Measurements from ENCODE around the gene ZNF281. TPM values are rescaled to one million over a fixed set of nuclear protein-coding genes. Genes with fewer than 3 reads are reported as not detected.
"Not testable (repeated sequence)": the region's sequence is repeated elsewhere in the genome, so short reads cannot be mapped to it uniquely, and the experiment has no call there.

ZNF281 gene
- total RNA-seq, 1 donor from 2014 or later: 25.3 TPM

DNA sequence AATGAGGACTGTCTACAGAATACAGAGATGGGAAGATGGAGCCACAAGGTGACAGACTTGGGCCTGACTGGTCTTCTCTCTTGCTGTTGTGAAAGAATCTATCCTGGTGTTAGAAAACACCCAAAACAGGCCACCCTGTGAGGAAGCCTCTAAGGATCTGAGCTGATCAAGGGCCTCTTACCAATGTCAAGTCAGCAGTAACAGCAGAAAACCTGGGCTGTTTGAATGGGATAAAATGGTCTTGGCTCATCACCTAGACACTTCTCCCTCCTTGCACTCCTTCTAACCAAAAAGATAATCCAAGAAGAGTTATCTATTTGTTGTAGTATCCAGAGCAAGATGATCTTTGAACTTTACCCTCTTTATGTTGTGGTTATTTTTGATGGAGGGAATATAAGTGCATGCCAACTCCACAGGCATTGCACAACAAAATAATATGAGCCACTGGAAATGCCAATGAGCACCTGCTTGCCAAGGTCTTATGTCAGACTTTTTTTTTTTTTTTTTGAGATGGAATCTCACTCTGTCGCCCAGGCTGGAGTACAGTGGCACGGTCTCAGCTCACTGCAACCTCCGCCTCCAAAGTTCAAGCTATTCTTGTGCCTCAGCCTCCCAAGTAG lies 32.8 kb upstream of the ZNF281 start:
- Histone ChIP-seq H3K4me3 (ENCODE audit: low read depth, low read length) (no peak overlapping the region), H3K27me3 (ENCODE audit: control insufficient read depth, insufficient read depth, low read length) (no peaks in the 10 kb centered on the region), H3K36me3 (ENCODE audit: control insufficient read depth, insufficient read depth, low read length) (no peaks in the 10 kb centered on the region)
- DNase-seq (ENCODE audit: low read depth): no peak
- TF ChIP-seq, protein P1, sequence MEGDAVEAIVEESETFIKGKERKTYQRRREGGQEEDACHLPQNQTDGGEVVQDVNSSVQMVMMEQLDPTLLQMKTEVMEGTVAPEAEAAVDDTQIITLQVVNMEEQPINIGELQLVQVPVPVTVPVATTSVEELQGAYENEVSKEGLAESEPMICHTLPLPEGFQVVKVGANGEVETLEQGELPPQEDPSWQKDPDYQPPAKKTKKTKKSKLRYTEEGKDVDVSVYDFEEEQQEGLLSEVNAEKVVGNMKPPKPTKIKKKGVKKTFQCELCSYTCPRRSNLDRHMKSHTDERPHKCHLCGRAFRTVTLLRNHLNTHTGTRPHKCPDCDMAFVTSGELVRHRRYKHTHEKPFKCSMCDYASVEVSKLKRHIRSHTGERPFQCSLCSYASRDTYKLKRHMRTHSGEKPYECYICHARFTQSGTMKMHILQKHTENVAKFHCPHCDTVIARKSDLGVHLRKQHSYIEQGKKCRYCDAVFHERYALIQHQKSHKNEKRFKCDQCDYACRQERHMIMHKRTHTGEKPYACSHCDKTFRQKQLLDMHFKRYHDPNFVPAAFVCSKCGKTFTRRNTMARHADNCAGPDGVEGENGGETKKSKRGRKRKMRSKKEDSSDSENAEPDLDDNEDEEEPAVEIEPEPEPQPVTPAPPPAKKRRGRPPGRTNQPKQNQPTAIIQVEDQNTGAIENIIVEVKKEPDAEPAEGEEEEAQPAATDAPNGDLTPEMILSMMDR (IDR thresholded peaks at IDR 0.05; ENCODE audit: insufficient read depth, low read length, poor library complexity, severe bottlenecking): no peak

DNA sequence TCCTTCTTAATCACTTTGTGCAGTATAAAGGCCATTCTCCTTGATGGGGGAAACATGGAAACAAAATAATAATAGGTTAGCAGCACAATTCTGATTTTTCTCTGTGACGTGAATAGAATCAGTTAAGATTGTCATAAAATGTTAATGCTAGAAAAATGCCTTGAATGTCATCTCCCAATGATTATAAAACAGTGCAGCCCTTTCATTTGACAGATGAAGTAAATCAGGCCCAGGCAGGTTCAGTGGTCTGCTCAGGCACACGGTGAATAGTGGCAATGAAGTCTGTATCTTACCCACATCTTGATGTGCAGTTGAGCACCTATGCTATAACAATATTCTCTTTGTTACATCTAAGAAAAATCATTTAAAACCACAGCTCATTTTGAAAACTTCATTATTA lies 32.2 kb upstream of the ZNF281 start:
- DNase-seq (ENCODE audit: low read depth): no peak
- no peaks in the 10 kb centered on the region for H3K27me3 ChIP-seq (ENCODE audit: control insufficient read depth, insufficient read depth, low read length)
- no peaks in the 10 kb centered on the region for H3K36me3 ChIP-seq (ENCODE audit: control insufficient read depth, insufficient read depth, low read length)
- TF ChIP-seq, protein P1 (IDR thresholded peaks at IDR 0.05; ENCODE audit: insufficient read depth, low read length, poor library complexity, severe bottlenecking): no peak
- H3K4me3 ChIP-seq (ENCODE audit: low read depth, low read length): no peak overlapping the region

DNA sequence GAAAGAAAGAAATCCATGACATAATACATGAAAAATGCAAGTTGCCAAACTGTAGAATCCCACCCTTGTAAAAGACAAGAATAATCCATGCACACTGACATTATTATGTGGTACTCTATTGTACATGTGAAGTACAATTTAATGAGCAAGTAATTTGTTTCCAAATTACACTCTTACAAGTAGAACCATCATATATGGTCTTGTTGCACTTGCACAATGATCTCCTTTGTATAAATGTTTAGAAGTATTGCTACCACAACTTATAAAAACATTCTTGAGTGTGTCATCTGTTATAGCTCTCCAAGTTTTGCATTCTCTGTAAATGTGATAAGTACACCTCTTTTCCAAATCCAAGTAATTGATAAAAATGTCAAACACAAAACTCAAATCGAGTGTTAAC lies 29.1 kb upstream of the ZNF281 start:
- H3K4me3 ChIP-seq (ENCODE audit: low read depth, low read length): no peak overlapping the region
- H3K27me3 ChIP-seq (ENCODE audit: control insufficient read depth, insufficient read depth, low read length): no peaks in the 10 kb centered on the region
- TF ChIP-seq, protein P1 (IDR thresholded peaks at IDR 0.05; ENCODE audit: insufficient read depth, low read length, poor library complexity, severe bottlenecking): no peak
- no peak for DNase-seq (ENCODE audit: low read depth)
- H3K36me3 ChIP-seq (ENCODE audit: control insufficient read depth, insufficient read depth, low read length): no peaks in the 10 kb centered on the region

DNA sequence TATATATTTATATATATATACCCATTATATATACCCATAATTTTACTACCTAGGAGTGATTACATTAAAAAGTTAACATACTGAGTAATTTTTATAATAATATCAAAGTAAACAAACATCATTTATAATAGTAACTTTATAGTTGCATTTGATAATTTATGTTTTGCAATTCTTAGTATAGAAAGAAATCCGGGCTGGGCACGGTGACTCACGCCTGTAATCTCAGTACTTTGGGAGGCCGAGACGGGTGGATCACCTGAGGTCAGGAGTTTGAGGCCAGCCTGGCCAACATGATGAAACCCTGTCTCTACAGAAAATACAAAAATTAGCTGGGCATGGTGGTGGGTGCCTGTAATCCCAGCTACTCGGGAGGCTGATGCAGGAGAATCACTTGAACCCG lies 28.6 kb upstream of the ZNF281 start:
- not testable (repeated sequence) for H3K36me3 ChIP-seq (ENCODE audit: control insufficient read depth, insufficient read depth, low read length); DNase-seq (ENCODE audit: low read depth); H3K4me3 ChIP-seq (ENCODE audit: low read depth, low read length); H3K27me3 ChIP-seq (ENCODE audit: control insufficient read depth, insufficient read depth, low read length)

DNA sequence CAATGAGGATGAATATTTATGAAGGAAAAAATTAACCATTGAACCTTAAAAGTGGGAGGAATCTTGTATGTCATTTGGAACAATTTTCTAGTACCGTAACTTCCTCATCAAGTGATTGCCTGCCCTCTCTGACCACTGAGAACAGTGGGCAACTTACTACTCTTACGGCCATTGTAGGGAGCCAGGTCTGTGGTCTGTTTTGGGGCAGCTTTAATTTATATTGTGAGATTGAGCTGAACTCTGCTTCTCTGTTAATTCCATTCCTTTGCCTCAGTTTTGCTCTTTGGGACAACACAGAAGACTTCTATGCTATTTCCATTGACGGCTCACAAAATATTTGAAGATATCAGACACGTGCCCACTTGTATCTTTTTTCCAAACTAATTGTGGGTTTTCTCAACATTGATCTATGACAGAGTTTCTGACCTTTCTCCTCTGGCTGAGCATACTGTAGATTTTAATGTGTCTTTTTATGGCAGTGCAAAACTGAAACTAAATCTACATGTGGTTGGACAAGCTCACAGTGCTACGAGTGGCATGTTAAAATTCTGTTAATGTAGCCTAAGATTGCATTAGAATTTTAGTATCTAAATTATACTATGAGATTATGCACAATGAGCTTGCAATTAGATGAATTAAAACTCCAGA lies 27.8 kb upstream of the ZNF281 start:
- no peak overlapping the region for H3K4me3 ChIP-seq (ENCODE audit: low read depth, low read length)
- no peak for DNase-seq (ENCODE audit: low read depth)
- H3K27me3 ChIP-seq (ENCODE audit: control insufficient read depth, insufficient read depth, low read length): no peaks in the 10 kb centered on the region

DNA sequence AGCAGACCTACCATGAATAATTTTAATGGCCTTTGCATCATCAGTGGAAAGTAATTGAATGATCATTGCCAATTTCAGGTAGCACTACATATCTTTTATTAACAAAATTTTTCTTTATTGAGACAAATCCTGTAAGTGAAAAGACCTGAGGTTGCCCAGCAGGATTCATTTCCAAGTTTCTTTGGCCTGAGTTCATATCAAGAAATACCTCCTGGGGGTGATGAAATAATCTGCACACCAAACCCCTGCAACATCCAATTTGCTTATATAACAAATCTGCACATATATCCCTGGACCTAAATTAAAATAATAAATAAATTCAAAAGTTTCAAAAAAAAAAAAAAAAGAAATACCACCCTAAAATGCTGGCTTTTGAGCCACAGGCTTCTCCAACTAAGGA lies 27.3 kb upstream of the ZNF281 start:
- no peak for DNase-seq (ENCODE audit: low read depth)
- Histone ChIP-seq H3K4me3 (ENCODE audit: low read depth, low read length) (no peak overlapping the region), H3K27me3 (ENCODE audit: control insufficient read depth, insufficient read depth, low read length) (no peaks in the 10 kb centered on the region), H3K36me3 (ENCODE audit: control insufficient read depth, insufficient read depth, low read length) (no peaks in the 10 kb centered on the region)
- TF ChIP-seq, protein P1 (IDR thresholded peaks at IDR 0.05; ENCODE audit: insufficient read depth, low read length, poor library complexity, severe bottlenecking): no peak

More for the DNA sequence above, 27.8 kb upstream of the ZNF281 start:
- no peaks in the 10 kb centered on the region for H3K36me3 ChIP-seq (ENCODE audit: control insufficient read depth, insufficient read depth, low read length)
- TF ChIP-seq, protein P1 (IDR thresholded peaks at IDR 0.05; ENCODE audit: insufficient read depth, low read length, poor library complexity, severe bottlenecking): no peak

All from kidney epithelial cell (primary cell).